OCI-M2 (cell line): ENCODE measurements around the gene PRDM15.

Source experiments
- DNase-seq: peaks from one replicate; lab custom pipeline; 2025; ENCODE audit not compliant: unreplicated experiment; lab: John Stamatoyannopoulos, UW

PRDM15 gene

DNA sequence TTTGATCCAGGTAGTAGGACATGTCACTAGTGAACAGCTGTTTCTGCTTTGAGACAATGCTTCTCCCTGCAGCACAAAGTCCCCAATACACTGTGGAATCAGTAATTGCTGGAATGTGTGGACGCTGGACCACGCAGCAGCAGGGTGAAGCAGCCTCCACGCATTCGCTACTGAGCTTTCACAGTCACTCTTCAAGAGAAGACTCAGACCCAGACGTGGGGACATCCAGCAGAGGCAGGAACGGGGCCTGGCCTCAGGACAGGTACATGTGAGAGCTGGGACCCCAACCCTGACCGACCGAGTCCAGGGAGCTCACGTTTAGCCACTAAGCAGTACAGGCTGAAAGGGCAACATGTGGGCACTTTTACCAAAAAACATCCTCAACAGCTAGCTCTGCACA is 34.1 kb upstream of the PRDM15 start:
- no peak for DNase-seq

DNA sequence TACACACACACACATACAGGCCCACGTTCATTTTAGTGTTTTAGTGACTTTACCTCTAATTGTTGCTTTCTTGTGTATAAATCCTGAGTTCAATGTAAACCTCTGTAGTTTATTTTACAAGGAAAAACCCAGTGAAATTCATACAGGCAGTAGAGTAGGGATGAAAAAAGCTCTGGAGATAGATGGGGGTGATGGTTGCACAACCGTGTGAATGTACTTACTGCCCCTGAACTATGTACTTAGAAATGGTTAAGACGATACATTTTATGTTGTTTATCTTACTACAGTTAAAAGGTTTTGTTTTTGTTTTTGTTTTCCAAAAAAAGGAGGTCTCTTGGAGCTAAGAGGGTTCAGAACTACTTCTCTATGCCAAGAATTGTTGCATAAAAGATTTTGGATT is 29.7 kb upstream of the PRDM15 start:
- no peak for DNase-seq

DNA sequence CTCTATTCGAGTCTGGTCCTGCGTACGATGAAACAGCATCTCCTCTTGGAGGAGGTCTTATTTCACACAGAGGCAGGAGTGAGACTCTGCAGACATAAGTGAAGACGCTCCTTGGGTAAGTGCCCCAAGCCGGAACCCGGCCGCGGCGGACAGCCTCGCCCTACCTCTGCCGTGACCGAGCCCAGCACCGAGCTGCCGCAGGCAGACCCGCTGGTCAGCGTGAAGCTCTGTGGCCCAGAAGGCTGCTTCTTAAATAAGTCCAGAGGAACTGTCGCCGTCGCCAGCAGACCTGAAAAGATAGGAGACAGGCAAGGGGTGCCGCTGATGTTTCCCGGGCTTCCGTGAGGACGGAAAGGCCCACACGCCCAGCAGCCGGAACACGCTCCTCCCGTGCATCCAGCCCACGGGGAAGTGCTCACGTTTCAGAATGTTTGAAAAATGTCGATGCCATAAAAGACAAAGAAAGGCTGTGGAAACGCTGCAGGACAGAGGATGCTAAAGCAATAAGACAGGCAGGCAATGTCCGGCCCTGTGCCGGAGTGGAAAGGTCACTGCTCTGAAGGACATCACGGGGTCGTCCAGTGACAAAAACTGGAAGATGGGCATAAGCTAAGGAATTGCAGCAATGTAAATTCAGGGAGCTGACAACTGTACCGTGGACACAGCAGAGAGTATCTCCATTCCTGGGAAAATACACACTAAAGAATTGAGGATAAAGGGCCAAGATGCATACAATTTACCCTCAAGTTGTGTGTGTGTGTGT is 28.5 kb upstream of the PRDM15 start:
- DNase-seq = no peak

DNA sequence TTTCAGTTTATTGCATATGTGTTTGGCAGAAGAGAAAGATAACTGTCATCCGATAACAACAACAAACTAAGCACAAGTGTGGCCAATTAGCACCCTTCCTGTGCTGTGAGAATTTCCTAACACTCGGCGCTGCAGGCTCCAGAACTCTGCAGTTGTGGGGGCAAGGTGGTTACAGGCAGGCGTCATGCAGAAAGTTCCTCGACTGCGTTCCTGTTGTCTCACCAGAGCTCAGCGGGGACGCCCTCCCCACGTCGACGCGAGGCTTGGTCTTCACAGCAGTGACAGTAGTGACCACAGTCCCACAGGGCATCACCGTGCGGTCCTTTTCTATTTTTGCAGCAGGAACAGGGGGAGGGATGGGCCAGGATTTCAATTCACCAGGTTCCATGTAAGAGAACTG is 27.6 kb upstream of the PRDM15 start:
- DNase-seq = no peak

DNA sequence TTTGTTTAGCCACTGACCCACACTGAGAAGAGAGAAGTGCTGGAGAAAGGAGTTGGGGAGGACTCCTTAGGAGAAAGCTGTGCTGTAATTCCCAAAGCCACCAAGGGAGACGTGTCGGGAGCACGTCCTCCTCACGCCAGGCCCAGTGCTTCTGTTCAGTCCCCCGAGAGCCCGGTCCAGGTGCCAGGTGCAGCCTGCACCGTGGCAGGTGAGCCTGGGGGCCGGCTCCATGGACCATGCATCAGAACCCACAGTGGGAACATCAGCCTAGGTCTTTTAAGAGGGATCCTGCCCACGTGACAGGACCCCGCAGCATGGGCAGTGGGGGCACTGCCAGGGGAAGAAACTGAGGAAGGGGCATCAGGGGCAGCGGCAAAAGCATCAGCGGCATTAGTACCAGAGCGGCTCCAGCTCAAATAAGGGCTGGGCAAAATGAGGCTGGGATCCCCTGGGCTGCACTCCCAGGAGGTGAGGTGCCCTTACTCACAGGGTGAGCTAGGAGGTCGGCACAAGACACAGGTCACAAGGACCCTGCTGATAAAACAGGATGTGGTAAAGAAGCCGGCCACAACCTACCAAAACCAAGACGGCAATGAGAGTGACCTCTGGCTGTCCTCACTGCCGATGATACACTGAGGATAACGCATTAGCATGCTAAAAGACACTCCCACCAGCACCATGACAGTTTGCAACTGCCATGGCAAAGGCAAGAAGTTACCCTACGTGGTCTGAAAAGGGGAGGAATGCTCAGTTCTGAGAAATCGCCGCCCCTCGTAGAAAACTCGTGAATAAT is 24.6 kb upstream of the PRDM15 start:
- no peak for DNase-seq

DNA sequence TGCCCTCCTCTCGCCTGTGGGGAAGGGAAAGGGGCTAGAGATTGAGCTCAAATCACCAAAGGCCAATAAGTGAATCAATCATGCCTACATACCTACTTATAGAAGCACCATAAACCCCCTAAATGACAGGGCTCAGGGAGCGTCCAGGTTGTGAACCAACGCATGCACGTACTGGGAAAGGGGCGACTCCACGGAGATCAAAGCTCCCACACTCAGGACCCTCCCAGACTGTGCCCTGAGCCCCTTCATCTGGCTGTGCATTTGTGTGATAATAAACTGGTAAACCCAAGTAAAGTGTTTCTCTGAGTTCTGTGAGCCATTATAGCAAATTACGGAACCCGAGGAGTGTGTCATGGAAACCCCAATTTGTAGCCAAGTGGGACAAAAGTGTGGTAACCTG is 23.8 kb upstream of the PRDM15 start:
- DNase-seq = no peak

DNA sequence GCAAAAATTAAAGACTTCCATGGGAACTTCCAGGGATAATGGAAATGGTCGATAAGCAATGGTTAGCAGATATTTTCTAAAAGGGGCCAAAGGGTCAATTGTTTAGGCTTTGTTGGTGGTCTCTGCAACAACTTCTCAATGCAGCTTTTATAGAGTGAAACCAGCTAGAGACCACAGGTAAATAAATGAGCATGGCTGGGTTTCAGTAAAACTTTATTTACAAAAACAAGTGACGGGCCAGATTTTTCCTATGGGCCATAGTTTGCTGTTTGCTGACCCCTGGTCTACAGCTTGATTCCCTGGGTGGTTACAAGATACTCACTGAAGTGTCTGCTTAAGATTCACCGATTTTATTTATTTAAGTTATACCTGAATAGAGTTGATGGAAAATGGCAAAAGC is 22.6 kb upstream of the PRDM15 start:
- DNase-seq = no peak

DNA sequence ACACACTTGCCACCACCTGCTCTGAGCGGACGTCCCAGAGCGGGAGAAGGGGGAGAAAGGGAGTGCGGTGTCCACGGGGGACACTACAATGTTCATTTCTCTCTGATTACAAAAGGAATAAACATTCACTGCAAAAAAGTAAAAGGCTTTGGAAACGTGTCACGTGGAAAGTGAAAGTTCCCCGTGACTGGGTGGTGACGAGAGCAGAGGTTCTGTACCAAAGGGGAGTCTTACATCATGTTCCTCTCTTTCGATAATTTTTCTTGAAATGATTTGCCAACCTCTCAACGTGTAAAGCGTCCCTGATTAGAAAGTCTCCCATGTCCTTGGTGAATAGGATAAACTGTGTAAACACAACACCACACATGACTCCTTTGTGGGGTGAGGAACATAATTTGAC is 22.0 kb upstream of the PRDM15 start:
- no peak for DNase-seq

DNA sequence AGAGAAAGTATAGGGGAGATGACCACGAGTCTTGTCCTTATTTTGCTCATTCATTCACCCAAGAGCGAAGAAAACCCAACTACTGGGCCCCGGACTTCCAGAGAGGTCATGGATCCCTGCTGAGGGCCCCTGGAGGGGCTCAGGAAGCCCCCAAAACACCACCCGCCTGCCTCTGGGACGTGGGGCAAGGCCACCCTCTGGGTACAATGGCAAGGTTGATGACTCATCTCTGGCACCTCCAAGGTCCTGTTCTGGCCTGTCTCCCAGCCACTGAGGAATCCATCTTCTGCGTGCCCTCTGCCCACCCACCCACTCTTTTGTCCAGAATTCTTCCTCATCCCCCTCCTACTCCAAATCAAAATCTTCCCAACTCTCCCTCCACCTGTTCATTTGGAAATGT is 21.3 kb upstream of the PRDM15 start:
- DNase-seq = no peak

DNA sequence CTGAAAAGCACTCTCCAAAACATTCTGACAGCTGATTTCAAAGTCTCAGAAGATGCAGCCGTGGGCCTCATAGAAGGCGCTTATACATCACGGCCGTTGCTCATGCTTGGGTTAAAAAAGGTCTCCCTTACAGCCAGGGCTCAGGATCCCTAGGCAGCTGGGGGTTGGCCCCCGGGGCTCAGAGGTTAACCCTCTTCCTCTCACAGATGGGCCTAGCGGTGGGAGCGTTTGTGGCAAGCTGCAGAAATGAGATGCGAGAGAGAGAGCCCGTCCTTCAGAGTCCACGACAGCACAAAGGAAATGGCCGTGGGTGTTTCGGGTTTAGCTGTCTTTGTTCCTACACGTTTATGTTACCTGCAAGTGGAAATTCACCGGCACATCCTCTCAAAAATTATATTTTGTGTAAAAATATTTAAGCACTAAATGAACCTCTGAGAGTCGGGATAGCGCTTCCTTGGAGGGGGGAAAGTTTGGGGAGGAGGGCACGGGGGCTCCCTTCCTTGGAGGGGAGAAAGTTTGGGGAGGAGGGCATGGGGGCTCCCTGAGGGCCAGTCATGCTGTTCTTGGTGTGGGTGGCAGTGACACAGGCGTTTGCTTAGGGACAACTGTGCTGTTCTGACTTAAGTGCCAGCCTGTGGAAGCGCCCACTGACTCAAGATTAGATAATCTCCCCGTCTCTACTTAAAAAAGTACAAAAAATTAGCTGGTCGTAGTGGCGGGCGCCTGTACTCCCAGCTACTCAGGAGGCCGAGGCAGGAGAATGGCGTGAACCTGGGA is 20.5 kb upstream of the PRDM15 start:
- no peak for DNase-seq

DNA sequence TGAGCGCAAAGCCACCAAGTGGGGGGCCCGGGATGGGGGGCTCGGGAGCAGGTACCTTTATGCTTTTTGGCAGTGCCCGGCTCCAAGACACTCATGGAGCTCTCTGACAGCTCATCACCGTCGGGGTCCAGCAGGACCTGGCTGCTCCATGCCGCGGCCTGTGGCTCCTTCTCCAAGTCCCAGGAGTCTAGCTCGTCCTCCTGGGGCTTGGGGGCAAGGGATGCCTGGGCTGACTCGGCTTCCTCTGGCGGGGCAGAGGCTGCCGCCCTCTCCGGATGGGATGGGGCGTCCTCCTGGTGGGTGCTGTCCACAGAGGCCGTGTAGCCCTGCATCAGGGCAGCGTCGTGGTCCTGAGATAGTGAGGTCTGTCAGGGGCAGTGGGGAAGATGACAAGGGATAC is 19.9 kb upstream of the PRDM15 start:
- no peak for DNase-seq

DNA sequence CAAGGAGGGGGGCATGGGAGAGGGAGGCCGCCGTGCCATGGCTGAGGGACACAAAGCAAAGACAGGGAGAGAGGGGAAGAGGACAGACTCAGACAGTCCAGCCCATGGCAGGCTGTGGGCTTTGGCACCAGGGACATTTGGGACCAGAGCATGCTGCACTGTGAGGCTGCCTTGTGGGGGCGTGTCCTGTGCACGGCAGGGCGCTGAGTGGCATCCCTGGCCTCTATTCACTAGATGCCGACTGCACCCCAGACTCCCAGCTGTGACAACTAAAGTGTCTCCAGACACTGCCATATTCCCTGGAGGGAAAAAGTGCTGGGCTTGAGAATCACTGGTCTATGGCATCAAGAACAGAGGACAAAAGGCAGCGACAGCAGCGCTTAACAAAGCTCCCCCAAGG is 18.6 kb upstream of the PRDM15 start:
- DNase-seq = no peak

DNA sequence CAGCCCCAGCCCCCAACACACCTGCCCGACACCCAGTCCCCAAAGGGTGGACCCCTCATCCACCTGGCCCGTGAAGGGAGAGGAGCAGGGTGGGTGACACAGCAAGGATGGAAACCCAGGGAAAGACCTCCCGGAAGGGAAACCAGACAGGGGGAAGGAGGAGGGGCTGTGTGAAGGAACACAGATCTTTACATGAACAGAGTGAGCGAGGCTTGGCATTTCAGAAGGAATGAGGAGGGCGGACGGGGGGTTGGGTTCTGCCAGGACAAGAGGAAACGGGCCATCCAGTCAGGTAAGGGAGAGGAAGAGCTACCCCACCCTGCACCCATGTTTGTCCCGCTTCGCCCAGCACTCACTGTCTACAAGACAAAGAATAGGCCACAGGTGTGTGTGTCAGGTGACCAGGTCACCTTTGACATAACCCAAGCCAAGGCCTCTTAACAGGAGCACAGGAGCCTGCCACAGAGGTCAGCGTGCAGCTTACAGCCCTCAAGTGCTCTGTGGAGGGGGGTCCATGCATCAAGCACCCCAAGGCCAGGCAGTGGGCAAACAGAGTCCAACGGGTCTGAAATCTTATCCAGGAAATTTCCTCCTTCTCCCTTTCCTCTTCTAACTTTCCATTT is 18.0 kb upstream of the PRDM15 start:
- DNase-seq = no peak

DNA sequence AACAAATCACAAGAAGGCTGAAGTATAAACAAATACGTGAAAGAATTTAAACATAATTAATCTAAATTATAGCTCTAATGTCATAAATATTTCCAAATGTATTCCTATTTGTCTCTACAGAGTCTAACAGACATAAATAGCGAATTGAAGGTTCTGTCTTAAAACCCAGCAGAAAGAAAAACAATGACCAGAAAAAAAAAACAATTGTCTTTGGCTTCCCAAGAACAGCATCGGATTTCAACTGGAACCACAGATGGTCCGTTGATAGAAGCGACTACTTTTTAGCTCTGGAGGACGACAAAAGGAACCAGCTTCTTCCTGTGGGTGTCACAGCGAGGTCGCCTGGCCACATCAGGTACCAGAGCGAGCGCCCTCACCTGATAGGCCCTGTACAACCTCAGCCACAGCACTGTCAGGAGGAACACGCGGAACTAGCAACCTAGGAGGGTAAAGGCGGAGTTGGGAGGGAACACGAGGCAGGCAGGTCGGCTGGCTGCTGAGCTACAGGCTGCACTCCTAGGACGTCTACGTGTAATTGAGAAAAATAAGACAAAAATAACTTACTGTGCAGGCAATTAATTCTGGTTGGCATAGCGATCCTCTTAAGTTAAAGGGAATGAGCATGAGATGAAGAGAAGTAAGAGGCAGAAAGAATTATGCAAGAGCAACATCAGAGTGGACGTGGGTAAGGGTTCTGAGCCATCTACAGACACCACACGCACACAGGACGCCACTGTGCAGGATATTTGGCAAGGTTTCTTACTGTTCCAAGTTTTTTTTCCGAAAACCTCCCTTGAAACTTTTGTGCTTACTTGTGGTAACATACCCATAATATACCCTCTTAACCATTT is 16.7 kb upstream of the PRDM15 start:
- no peak for DNase-seq

DNA sequence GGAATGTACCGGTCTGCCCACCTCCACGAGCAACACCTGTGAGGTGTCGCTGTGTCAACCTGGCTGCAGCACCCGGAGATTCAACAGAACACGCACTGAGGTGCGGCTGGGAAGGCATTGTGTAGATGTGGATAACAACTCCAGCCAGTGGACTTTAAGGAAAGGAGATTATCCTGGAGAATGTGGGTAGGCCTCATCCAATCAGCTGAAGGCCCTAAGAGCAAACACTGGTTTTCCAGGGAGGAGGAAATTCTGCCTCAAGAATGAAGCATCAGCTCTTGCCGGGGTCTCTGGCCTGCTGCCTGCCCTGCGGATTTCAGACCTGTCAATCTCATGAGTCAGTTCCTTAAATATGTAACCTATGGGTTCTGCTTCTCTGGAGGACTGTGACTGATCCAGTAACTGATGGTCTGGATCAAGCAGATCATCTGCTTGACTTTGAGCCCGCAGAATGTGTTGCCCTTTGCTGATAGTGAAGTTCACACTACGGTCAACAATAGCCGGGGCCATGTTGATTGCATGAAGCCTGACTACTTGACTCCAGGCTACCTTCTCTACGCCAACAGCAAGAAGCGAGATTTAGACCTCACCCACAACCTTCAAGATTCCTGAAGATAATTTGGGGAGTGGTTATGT is 15.9 kb upstream of the PRDM15 start:
- DNase-seq = peak; percentile 92

DNA sequence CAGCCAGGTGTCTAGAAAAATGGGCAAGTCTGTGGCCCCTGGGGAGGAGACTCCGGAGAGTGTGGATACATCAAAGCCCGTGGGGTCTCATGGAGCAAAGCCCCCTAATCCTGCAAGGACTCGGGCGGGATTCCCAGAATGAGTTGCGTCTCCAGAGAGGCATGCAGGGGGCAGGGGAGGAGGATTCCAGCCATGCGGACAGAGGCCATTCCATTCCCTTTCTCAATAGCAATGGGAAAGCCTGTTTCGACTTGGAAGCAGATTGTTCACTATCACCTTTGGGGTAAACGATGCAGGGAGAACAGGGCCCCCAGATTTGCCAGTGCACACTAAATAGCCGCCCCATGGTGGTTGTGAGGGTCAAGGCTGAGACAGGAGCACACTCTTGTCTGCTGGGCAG is 15.4 kb upstream of the PRDM15 start:
- no peak for DNase-seq

DNA sequence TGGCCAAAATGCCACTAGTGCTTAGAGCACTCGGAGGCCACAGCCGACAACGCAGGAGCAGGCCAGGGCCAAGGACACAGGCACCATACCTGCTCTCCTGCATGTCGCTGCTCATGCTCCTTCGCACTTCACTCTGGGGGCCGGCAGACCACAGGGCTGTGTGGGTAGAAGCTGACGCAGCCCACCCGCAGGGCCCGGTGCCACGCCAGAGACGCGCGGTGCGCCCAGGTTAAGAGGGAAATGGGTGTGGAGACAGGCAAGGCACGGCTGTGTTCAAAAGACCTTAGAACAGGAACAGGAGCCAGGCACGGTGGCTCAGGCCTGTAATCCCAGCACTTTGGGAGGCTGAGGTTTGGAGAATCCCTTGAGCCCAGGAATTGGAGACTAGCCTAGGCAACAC is 13.6 kb upstream of the PRDM15 start:
- DNase-seq = no peak

DNA sequence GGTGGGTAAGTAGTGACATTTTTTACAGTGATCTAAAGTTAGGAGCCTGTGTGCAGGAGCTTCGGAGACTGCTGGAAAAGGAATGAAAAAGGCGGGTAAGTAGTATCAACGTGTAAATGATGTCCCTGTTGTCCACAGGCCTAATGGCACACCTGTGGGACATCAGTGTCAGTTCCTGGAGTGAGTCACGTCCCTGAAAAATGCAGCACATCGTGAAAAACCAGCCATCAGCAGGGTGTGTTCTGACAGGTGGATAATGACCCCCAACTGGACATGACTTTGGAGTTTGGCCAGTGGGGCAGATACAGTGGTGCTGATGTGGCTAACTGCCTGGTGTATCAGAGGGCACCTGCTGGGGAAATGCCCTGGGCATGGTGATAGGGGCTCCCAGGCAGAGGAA is 12.0 kb upstream of the PRDM15 start:
- no peak for DNase-seq

DNA sequence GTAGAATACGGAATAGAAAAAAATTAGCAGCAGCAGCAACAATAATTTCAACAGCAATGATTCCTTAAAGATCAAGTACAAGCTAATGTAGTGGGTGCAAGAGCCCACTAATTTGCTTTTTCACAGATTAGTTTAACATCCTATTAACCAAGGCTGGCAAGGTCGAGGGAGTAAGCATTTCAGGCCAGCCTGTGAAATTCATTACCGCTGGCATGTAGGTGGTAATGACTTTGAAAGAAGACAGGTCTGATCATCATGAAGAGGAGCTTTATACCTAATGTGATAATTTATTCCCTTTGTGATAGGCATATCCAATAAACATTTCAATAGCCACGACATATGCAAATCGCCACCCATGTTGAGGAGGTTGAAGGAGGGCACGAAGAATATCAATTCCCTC is 11.2 kb upstream of the PRDM15 start:
- no peak for DNase-seq

DNA sequence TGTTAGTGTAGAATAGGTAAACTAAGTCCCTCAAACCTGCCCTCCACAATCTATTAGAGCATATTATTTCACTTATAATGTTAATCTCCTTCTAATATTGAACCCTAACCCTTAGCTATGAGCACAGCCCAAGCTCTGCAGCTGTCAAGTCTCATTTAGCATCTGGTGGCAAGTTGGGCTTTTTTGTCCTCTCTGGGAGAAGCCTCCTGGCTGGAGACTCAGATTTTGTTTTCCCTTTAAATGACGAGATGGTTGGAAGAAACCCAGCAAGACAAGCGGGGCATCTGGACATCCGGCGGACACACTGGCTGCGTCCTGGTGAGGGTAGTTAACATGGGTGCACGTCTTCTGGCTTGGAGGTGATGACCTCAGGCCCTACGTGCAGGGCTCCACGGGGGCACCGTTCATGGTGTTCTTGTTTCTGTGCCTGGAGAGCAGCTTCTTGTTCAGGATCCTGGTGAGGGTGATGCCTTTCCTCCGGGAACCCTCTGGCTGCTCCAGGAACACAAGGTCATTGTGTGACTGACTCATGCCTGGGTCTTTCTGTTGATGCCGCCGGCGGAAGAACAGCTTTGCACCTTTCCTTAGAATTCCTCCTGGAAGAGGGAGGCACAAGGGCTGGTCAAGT is 9.7 kb upstream of the PRDM15 start:
- DNase-seq = no peak
